Posterior vena cava (tissue), 2 donors: Measurements from ENCODE around the gene ENC1. TPM values are rescaled to one million over a fixed set of nuclear protein-coding genes. Genes with fewer than 3 reads are reported as not detected.
"Not testable (repeated sequence)": the region's sequence is repeated elsewhere in the genome, so short reads cannot be mapped to it uniquely, and the experiment has no call there.

Experiments
- DNase-seq: peaks from one replicate; pipeline ENCODE4 v3.0.0-alpha.2; 2020; ENCODE audit warnings: low spot score
- intact Hi-C, 2 donors: fragments of 100-400 bp; cut with DNase I; formaldehyde crosslinking; loops; one replicate each; pipeline versions ENCODE4 v1.14.1 to v1.14.2; 2022 to 2023
- long read RNA-seq, 2 donors: library from polyadenylated mRNA; unstranded; transcript quantifications; one replicate each; pipeline ENCODE4 v2.0.0, GENCODE V29; 2020 to 2021
- total RNA-seq, 2 donors: library from RNA; stranded (reverse); fragmentation: NEBNext Ultra II Directional; extraction: Animal tissue kit (Norgen Biotek cat#: 25700); gene quantifications; one replicate each; pipeline ENCODE4 v1.2.1, GENCODE V29; 2021
- donor health status: DM: yes; HTN: yes; CAD: no.
- donor health status: DM: yes; HTN: yes; CAD: no.

Gene ENC1
- 10 to 100 TPM; 12.4 to 12.7 TPM for total RNA-seq
- long read RNA-seq, donor 1, result 0 reads
- long read RNA-seq, donor 2, full-length matches to known transcripts, result 20 of 25 reads
- long read RNA-seq, donor 2, partial matches to known transcripts, result 2 of 25 reads
- long read RNA-seq, donor 2, other reads (novel, unspliced or antisense), result 3 of 25 reads

DNA sequence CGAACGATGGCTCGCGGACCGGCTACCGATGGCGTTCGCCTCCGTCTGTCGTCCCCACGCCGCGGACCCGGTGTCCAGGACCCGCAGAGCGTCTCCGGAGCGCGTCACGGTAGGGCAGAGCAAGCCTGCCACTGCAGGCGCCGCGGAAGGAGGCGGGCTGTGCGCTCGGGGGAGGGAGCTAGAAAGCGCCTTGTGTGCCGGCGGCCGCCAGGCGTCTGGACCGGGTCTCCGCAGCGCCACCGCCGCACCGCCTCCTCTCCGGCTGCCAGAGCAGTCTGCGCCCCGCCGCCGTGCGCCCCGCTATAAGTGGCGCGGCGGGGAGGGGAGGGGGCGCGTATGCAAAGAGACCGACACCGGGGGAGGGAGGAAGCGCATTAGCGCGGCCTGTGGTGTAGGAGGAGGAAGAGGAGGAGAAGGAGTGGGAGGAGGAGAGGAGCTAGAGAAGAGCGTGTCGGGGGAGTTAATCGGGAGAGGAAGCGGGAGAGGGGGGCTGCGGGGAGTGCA lies at the start of gene ENC1:
Gene ENC1 (minus strand): TSS at position 279 of the 504 bp plus-strand sequence. CDS start 4,243 bp downstream, outside the sequence.
- DNase-seq, result peak; percentile 96
- intact Hi-C loops, result loop anchor here (1.0 to 5.0 kb wide), 2 partner anchors 608 to 609 kb away; no protein-coding TSS in a partner anchor

DNA sequence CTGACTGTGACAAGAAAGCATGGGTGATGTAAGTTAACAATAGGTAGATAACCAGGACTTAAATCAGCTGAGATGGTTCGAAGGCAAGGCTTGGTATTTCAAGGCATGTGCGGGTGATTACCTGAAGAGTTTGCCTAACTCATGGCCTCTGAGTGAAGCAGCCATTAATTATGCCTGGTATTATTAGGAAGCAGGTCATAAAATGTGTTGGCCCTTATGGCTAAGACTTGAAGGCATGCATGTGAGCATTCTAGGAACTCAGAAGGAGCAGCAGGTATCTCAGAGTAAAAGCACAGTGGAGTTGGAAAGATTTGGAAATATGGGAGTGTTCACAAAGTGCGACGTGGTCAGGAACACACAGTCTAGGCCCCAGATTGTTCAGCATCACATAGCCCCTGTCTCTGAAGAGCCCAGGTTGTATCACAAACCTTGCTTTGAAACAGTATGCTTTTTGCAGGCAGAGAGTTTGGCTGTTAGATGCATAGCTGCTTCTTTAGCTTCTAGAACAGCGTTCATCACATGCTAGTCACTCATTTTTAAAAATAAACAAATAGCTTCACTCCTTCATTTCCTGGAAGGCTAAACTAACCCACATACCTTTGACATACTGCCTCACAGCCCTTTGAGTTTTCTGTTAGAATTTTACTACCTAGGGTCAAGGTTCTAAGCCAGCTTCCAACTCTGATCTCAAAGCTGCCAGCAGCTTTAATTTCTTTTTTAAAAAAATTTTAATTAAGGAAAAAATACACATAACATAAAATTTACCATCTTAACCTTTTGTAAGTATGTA lies 46.6 kb upstream of the ENC1 start:
- DNase-seq, result no peak
- intact Hi-C loops, result no loop called here

DNA sequence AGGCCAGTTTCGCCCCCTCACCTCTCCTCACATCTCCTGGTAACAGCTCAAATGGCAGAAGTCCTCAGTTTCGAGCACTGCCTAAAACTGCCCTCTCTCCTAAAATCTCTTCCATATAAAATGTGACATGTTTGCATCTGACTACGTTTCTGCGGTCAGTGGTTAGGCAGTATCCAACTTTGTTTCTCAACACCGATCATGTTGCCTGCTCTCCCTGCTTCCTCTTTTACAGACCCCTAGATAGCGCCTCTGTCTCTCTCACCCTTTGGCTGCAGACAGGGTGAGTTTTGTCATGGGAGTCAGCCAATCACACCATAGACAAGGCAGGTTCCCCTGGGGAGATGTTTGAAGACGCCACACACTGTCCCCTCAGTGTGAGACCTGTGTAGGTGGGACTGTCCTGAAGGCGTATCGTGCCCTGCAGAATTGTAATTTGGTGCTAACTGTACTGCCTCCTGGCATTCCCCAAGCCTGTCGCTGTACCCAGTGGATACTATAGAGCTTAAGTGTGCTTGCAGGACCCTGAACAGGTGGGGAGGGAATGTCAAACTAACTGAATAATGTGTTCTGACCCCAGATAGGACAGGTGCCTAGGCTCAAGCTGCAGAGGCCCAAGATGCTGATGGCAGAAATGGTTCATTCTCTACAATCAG lies 45.6 kb upstream of the ENC1 start:
- intact Hi-C loops, result no loop called here
- DNase-seq, result no peak

DNA sequence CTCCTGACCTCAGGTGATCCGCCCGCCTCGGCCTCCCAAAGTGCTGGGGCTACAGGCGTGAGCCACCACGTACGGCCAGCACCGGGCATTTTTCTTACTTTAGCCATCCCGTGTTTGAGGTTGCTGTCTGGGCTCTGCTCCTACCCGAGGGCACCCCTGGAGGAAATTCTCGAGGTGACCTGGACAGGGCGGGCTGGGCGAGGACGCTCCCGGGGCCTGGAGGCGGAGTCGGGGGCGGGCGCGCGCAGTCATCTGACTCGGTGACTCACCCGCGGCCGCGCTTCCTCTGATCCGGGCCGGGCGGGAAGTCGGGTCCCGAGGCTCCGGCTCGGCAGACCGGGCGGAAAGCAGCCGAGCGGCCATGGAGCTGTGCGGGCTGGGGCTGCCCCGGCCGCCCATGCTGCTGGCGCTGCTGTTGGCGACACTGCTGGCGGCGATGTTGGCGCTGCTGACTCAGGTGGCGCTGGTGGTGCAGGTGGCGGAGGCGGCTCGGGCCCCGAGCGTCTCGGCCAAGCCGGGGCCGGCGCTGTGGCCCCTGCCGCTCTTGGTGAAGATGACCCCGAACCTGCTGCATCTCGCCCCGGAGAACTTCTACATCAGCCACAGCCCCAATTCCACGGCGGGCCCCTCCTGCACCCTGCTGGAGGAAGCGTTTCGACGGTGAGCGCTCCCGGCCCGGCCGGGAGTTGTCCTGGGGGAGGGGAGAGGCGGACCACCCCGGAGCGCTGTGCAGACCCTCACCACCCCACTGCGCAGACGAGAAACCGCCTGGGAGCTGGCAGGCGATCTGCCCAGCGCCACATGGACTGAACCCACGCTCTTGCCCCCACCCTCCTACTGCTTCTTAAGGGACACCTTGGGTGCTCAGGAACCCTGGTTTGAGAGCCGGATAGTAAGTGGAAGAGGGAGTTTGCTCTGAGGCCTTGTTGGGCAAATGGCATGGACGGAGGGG lies 44.6 kb upstream of the ENC1 start, which contains the start of gene HEXB:
Gene HEXB (plus strand): TSS at position 334 of the 952 bp plus-strand sequence. CDS start 28 bp downstream, at position 362.
- intact Hi-C loops, result no loop called here
- DNase-seq, result peak; percentile 97

GRCh38 chr5:74679966-74680365 lies 39.4 kb upstream of the ENC1 start:
- no peak for DNase-seq
- intact Hi-C loops, result loop anchor here in 1 of 2 donors (10.0 kb wide), 1 partner anchor 235 kb away; no protein-coding TSS in a partner anchor

GRCh38 chr5:74679300-74679699 lies 38.8 kb upstream of the ENC1 start:
- DNase-seq, result not testable (repeated sequence)
- intact Hi-C loops, result loop anchor here in 1 of 2 donors (10.0 kb wide), 1 partner anchor 236 kb away; no protein-coding TSS in a partner anchor

GRCh38 chr5:74678123-74678522 lies 37.6 kb upstream of the ENC1 start:
- intact Hi-C loops, result loop anchor here in 1 of 2 donors (10.0 kb wide), 1 partner anchor 237 kb away; no protein-coding TSS in a partner anchor
- DNase-seq, result not testable (repeated sequence)

DNA sequence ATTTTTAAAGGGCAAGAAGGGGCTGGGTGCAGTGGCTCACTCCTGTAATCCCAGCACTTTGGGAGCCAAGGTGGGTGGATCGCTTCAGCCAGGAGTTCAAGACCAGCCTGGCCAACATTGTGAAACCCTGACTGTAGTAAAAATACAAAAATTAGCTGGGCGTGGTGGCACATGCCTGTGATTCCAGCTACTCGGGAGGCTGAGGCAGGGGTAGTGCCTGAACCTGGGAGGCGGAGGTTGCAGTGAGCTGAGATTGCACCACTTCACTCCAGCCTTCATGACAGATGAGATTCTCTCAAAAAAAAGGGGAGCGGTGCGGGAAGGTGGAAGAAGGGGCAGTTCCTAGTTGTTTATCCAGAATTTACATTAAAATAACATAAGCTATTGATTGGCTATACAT lies 35.9 kb upstream of the ENC1 start:
- not testable (repeated sequence) for DNase-seq
- intact Hi-C loops, result loop anchor here in 1 of 2 donors (10.0 kb wide), 1 partner anchor 238 kb away; no protein-coding TSS in a partner anchor

DNA sequence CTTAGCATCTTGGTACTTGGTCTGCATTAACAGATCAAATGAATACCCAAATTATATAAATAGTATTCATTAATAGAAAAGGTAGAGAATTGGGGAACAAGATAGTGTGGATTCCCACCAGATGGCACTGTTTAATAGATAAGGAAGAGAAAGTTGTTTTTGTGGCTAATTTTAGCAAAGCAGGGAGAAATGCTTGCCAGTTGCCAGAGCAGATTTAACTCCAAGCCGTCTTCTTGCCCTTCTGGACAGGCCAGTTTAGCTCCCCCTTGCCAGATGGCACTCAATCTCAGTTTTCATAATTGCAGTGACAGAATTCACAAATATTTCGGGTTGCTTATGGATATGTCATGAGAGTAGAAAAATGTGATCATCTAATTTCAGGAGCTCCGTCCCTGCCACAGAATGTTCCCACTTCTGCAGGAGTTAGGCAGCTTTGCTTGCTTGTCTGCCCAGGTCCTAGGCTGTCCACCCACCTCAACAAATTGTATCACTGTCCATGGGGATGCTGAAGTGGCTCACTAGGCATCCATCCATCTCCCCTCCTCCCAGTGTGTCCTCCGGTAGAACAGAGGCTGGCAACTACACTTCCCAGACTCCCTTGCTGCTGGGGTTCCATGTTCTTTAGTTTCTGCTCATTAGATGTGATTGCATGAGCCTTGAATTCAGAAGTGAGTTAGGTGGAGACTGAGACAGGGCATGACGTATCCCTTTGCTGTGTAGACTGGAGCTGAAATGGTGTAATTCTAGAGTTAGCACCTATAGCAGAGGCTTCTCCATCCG lies 32.7 kb upstream of the ENC1 start:
- DNase-seq, result no peak
- intact Hi-C loops, result loop anchor here (5.0 to 10.0 kb wide), 2 partner anchors 242 to 244 kb away; no protein-coding TSS in a partner anchor

- DNase-seq, result no peak
- intact Hi-C loops, result loop anchor here (5.0 to 10.0 kb wide), 2 partner anchors 242 to 245 kb away; no protein-coding TSS in a partner anchor
Measured at GRCh38 chr5:74672215-74672877, 31.8 kb upstream of the ENC1 start.

DNA sequence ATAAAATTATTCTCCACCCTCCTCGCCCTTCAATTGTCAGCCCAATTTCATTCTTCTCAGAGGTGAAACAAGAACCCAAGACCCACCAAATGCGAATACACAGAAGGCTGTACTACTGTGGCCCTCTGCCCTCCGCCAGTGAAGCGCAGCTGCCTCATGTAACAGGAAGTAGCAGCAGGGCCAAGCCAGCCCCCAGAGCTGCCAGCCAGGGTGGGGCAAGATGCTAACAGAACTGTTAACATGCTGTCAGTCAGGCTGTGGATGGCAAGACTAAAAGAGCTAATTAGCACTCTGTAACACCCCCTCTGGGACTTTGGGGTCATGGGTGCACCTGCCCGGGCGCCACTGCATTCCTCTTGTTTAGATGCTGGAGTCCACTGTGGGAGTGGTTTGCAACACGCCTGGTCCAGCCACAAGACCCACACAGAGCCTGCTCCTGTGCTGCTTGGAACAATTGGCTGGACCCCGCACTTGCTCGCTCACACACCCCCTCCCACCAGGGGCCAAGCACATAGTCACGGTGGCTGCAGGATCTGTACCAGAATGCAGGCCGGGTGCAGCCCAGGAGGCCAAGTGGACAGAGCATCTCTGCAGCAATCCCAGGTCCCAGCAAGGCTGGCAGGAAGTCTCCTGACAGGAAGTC lies 30.0 kb upstream of the ENC1 start:
- DNase-seq, result no peak
- intact Hi-C loops, result loop anchor here (5.0 to 10.0 kb wide), 2 partner anchors 244 to 247 kb away; no protein-coding TSS in a partner anchor

DNA sequence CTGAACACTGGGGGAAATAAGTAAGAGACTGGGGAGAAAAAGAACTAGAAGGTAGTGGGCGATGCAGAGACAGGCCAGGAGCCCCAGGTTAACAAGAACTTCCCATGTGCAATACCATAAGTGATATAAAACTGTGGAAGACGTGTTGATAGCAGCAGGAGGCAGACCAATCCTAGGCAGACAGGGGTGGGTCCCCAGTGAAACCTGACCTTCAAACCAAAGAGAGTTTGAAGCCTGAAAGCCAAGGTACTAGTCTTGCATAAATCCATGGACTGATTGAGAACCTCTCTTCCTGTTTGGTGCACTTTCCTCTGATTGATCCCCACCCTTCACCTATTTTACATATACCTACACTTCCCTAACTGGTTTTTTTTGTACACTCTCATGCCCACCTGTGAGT lies 29.3 kb upstream of the ENC1 start:
- no peak for DNase-seq
- intact Hi-C loops, result loop anchor here (5.0 to 10.0 kb wide), 2 partner anchors 245 to 247 kb away; no protein-coding TSS in a partner anchor

DNA sequence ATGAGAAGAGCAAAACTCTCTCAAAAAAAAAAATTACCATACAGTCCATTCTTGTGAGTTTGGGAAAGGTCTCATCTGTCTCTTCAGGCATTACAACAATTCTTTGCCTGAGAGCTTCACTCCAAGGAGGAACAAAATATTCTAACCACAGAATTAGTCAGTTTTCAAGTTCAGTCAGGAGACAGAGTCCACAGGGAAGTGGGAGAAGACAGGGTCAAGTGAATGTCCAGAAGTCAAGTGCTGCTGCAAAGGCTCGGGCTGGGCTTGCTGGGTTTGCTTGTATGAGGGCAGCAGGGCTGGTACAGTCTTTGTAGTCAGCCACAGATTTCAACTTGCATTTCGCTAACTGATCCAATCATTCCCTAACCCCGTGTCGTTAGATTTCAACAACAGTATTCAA lies 26.9 kb upstream of the ENC1 start:
- intact Hi-C loops, result no loop called here

DNA sequence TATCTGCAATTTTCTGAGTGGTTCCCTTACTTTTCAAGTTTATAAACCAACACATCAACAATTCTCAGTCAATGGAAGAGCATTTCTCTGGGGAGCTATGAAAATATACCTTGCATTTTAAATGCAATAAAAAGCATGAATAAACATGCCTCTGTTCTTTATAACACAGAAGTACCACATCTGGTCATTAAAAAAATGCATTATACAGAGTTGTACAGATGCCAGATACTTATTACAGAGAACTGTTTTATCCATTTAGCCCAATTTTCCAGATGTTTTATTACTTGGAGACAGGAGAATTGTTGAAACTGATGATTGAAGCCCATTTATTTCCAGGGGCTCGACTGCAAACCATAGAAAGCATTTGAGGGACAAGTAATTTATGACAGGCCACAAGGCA lies 25.3 kb upstream of the ENC1 start:
- intact Hi-C loops, result no loop called here
- no peak for DNase-seq

More for the DNA sequence above, 26.9 kb upstream of the ENC1 start:
- no peak for DNase-seq

DNA sequence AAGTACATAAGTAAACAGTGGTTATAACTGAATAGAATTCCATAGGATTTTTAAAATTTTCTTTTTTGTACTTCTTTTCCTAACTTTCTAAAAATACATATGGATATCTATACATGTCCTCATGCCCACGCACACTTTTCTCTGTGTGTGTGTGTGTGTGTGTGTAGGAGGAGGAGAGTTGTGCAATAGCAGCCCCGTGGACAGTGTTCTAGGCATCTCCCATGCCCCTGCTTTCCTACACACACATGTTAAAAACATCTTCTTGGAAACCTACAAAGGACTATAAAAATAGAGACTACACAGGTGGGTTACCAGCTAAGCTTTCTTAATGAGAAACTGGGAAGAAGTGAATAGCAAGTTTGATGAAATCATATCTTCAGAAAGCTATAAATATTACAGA lies 24.7 kb upstream of the ENC1 start:
- intact Hi-C loops, result no loop called here
- no peak for DNase-seq

GRCh38 chr5:74664551-74664950 lies 24.0 kb upstream of the ENC1 start:
- intact Hi-C loops, result no loop called here
- no peak for DNase-seq

GRCh38 chr5:74660873-74661272 lies 20.3 kb upstream of the ENC1 start:
- no peak for DNase-seq
- intact Hi-C loops, result no loop called here
